WTC11 (cell line): Measurements from ENCODE around the gene EXOSC5.

Source experiments
- ATF2 ChIP-seq: sonication (generic); formaldehyde crosslinking; IDR thresholded peaks from 2 replicates; pipeline ENCODE4 v1.8.1; 2022; ENCODE audit warnings: low read depth, missing genetic modification reagents, borderline replicate concordance
- ATF3 ChIP-seq: sonication (generic); formaldehyde crosslinking; conservative IDR thresholded peaks from 2 replicates; pipeline ENCODE4 v1.8.1; 2022; ENCODE audit warnings: mild to moderate bottlenecking, missing genetic modification reagents
- CTCF ChIP-seq: fragments of 200-600 bp; IDR thresholded peaks from 2 replicates; pipeline ENCODE4 v1.8.0; 2022; ENCODE audit warnings: antibody characterized with exemption
- E2F1 ChIP-seq: sonication (generic); formaldehyde crosslinking; IDR thresholded peaks from 2 replicates; pipeline ENCODE4 v1.8.0; 2022; ENCODE audit warnings: mild to moderate bottlenecking, missing genetic modification reagents
- E2F5 ChIP-seq: sonication (generic); formaldehyde crosslinking; IDR thresholded peaks from 2 replicates; pipeline ENCODE4 v1.8.1; 2022; ENCODE audit warnings: mild to moderate bottlenecking, moderate library complexity, missing genetic modification reagents
- FOXJ3 ChIP-seq: sonication (generic); formaldehyde crosslinking; IDR thresholded peaks from 2 replicates; pipeline ENCODE4 v1.9.0; 2021; ENCODE audit warnings: missing genetic modification reagents, mild to moderate bottlenecking, borderline replicate concordance
- GTF2I ChIP-seq: fragments of 250-450 bp; sonication (Bioruptor Pico); conservative IDR thresholded peaks from 2 replicates; pipeline ENCODE4 v1.4.0; 2021; ENCODE audit warnings: mild to moderate bottlenecking
- IRF2 ChIP-seq: sonication (generic); formaldehyde crosslinking; IDR thresholded peaks from 2 replicates; pipeline ENCODE4 v1.8.0; 2022; ENCODE audit warnings: low read depth, missing genetic modification reagents, borderline replicate concordance
- JUN ChIP-seq: sonication (generic); formaldehyde crosslinking; IDR thresholded peaks from 2 replicates; pipeline ENCODE4 v1.8.0; 2023; ENCODE audit warnings: mild to moderate bottlenecking, missing genetic modification reagents
- KAT7 ChIP-seq: sonication (generic); formaldehyde crosslinking; IDR thresholded peaks from 2 replicates; pipeline ENCODE4 v1.8.1; 2023; ENCODE audit warnings: missing genetic modification reagents, mild to moderate bottlenecking, borderline replicate concordance
- ZMAT4 ChIP-seq: fragments of 250-450 bp; sonication (Bioruptor Pico); IDR thresholded peaks from 2 replicates; pipeline ENCODE4 v1.9.0; 2021; ENCODE audit warnings: mild to moderate bottlenecking

- TF ChIP-seq E2F5 (CRISPR knock-in tag), result no peak
- TF ChIP-seq JUN (CRISPR knock-in tag), result no peak
- TF ChIP-seq CTCF, result no peak
- no peak for TF ChIP-seq FOXJ3 (CRISPR knock-in tag)
- TF ChIP-seq GTF2I (CRISPR knock-in tag), result no peak
- TF ChIP-seq ZMAT4 (CRISPR knock-in tag), result no peak
- TF ChIP-seq IRF2 (CRISPR knock-in tag), result no peak
- TF ChIP-seq ATF2 (CRISPR knock-in tag), result no peak
- TF ChIP-seq KAT7 (CRISPR knock-in tag), result no peak
- TF ChIP-seq E2F1 (CRISPR knock-in tag), result no peak
- no peak for TF ChIP-seq ATF3 (CRISPR knock-in tag)
Measured at GRCh38 chr19:41399091-41399490, 1.9 kb upstream of the EXOSC5 start.
